ENCODE measurements around the gene MAPKBP1.

GRCh38 chr15:41851167-41851523, 76.9 kb downstream of the MAPKBP1 start:
- no peak for TF ChIP-seq ZNF341 (tag by site-specific recombination; IDR thresholded peaks at IDR 0.05; ENCODE audit: low read depth)
- TF ChIP-seq GLIS1 (tag by site-specific recombination; IDR thresholded peaks at IDR 0.05), result no peak
- no peak for TF ChIP-seq CTCF (tag by site-specific recombination; IDR thresholded peaks at IDR 0.05)
- TF ChIP-seq ZNF292 (tag by site-specific recombination; IDR thresholded peaks at IDR 0.05; ENCODE audit: borderline replicate concordance, low read depth), result no peak
- no peak for TF ChIP-seq GFI1B (tag by site-specific recombination; IDR thresholded peaks at IDR 0.05)
- no peak for TF ChIP-seq KLF10 (tag by site-specific recombination; IDR thresholded peaks at IDR 0.05)
- TF ChIP-seq SCRT1 (tag by site-specific recombination; IDR thresholded peaks at IDR 0.05; ENCODE audit: borderline replicate concordance), result no peak
- TF ChIP-seq ZNF670 (tag by site-specific recombination; IDR thresholded peaks at IDR 0.05; ENCODE audit: low read depth), result no peak
- no peak for TF ChIP-seq REST (tag by site-specific recombination; IDR thresholded peaks at IDR 0.05)
